ENCODE measurements around the gene CMTR2.
"Not testable (repeated sequence)": the region's sequence is repeated elsewhere in the genome, so short reads cannot be mapped to it uniquely, and the experiment has no call there.

CMTR2 gene, protein sequence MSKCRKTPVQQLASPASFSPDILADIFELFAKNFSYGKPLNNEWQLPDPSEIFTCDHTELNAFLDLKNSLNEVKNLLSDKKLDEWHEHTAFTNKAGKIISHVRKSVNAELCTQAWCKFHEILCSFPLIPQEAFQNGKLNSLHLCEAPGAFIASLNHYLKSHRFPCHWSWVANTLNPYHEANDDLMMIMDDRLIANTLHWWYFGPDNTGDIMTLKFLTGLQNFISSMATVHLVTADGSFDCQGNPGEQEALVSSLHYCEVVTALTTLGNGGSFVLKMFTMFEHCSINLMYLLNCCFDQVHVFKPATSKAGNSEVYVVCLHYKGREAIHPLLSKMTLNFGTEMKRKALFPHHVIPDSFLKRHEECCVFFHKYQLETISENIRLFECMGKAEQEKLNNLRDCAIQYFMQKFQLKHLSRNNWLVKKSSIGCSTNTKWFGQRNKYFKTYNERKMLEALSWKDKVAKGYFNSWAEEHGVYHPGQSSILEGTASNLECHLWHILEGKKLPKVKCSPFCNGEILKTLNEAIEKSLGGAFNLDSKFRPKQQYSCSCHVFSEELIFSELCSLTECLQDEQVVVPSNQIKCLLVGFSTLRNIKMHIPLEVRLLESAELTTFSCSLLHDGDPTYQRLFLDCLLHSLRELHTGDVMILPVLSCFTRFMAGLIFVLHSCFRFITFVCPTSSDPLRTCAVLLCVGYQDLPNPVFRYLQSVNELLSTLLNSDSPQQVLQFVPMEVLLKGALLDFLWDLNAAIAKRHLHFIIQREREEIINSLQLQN

DNA sequence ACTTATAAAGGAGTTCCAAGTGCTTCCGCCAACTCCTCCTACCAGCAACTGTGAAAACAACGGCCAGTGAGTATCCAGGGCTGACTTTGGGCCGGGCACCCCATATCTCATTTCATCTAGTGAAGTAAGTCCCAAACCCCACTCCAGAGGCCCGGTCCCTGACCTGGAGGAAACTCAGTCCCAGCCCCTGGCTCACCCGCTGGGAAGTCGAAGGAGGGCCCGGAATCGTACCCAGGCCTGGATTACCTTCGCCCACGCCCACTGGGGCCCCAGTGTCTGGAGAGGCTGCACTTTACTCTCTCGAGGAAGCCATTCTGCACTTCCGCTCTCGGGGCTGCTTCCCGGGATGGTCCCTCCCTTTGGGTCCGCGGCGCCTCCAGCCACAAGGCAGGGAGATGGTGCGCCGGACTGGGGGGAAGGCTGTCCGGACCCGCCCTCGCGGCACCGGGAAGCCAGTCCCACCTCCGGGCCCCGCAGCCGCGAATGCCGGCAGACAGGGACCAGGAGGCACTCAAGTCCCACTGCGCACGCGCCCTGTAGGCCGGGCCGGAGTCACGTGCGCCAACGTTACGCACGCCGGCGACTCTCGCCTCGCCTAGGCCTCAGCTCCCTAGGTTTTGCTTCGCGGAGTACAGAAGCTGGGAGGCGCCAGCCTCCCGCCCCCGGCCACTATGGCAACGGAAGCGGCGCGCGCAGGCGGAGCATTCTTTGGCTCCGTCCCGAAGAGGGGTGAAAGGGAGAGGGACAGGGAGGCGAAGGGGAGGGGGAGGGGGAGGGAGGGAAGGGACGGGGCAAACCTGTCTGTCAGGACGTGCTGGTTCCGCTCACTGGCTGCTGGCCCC lies at the start of gene CMTR2:
CMTR2 (minus strand) TSS at position 513 of the 842 bp plus-strand sequence. CDS start 3,482 bp downstream, outside the sequence.
- peak; percentile 88 for DNase-seq (ENCODE audit: low read depth, low spot score)
- H3K27ac ChIP-seq = peak within 1 kb of the TSS; percentile 93

DNA sequence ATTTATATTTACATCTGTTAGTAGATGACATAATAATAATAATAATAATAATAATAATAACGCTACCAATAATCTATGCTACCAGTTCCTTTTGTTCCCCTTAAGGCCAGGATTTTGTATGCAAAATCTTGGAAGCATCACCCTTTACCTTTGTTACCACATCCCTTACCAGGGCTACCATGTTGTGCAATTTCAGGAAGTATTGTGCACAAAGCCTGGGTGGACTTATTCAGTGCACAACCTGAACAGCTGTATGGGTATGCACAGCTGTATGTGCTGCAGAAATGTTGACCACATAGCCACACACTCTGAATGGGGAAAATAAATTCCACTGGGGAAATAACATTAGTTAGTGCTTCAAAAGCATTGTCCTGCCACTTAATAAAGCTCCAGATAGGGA lies 49.4 kb upstream of the CMTR2 start:
- peak; percentile 26 for DNase-seq (ENCODE audit: low read depth, low spot score)
- peak overlapping the region; percentile 92 for H3K27ac ChIP-seq

DNA sequence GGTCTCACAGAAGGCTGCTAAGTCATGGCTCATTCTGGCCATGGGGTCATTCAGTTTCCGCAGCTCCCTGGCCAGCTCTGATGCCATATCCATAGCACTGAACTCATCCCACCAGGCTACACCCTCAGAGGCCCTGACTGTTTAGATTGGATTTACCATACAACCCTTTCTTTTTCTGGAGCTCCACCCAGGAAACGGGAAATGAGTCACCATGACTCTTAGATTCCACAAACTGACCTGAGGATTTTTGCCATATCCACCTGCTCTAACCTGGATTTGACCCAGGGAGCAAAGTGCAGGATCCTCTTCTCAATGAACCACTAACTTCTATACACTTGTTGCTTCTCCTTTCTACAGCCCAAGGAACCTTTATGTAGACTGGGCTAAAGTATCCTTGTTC lies 49.0 kb upstream of the CMTR2 start:
- DNase-seq (ENCODE audit: low read depth, low spot score) = peak; percentile 55
- peak overlapping the region; percentile 92 for H3K27ac ChIP-seq

DNA sequence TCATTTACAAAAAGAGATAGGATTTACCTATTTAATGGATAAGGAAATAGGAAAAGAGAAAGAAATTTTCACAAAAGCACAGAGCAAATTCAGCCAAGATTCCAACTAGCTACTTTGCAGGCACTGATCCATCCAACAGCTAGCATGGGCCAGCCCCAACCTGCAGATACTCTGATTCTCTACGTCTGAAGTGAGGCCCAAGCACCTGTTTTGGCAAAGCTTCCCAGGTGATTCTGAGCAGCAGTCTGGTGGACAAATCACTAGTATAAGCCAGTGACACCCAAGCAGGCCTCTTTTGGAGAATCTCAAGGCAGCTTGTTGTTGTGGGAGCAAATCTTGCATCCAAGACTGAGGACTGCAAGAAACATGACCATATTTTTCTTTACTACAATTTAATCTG lies 48.4 kb upstream of the CMTR2 start:
- DNase-seq (ENCODE audit: low read depth, low spot score) = peak; percentile 37
- H3K27ac ChIP-seq = peak overlapping the region; percentile 92

DNA sequence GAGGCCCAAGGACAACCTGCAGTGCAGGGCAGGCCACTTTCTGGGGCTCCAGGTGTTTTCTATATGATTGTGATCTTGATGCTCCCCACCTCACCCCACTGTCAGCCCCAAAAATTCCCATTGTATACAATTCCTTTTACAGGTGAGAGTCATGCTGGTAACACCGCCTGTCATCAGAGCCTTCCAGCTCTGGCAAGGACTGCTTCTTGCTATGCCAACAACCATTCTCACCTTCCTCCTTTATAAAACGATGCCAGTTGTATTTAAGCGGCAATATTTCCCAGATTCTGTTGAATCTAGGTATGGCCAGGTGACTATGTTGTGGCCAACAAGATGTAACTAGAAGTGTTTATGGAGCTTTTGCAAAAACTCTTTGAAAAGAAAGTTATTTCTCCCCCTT lies 38.9 kb upstream of the CMTR2 start:
- peak overlapping the region; percentile 4 for H3K27ac ChIP-seq
- no peak for DNase-seq (ENCODE audit: low read depth, low spot score)

DNA sequence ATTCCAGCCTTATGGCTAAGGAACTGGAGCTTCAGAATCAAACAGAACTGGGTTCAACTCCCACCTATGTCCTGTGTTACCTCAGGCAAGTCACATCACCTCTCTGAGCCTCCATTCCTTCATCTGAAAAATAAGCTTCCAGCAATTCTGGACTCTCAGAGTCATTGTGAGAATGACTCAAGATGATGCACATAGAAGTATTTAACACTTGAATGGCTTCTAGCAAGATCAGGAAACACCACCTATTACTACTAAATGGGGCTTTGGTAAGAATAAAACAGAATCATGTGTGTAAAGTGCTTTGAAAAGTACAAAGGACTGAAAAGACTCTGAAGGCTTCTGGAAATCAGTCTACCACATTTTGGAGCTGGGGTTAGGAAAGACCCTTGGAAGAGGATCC lies 38.5 kb upstream of the CMTR2 start:
- peak overlapping the region; percentile 4 for H3K27ac ChIP-seq
- DNase-seq (ENCODE audit: low read depth, low spot score) = no peak

DNA sequence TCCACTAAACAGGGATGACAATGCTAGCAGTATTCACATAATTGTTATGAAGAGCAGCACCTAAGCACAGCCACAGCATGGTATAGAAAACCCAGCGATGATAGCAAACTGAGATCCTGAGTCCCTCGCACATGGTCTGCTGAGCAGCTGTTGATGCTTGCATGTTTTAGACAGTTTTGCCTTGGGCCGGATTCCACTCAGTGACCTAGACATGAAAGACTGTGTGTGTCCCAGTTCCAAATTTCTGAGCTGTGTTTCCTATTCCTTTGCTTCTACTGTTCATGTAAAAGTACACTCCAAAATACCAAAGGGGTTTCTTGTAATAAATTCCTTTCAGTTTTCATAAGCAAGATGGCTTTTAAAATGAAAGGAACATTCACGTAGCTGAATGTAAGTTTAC lies 30.8 kb upstream of the CMTR2 start:
- no peak overlapping the region for H3K27ac ChIP-seq
- no peak for DNase-seq (ENCODE audit: low read depth, low spot score)

DNA sequence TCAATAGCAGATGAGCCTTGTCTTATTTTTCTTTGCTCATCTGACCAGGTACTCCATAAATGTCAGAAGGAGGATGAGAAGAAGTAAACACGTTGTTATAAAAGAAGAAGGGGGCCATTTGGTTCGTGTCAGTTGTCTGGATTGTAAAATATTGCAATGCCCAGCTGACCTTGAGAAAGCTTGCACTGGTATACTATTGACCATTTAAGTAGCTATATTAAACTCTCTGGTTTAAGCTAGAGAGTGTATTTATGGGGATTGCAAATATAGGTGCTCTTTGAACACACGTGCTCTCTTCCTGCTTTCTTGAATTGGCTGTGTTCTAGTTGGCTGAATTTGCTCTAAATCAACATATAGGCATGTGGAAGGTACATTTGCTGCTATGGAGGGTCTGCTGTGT lies 26.1 kb upstream of the CMTR2 start:
- no peak for DNase-seq (ENCODE audit: low read depth, low spot score)

DNA sequence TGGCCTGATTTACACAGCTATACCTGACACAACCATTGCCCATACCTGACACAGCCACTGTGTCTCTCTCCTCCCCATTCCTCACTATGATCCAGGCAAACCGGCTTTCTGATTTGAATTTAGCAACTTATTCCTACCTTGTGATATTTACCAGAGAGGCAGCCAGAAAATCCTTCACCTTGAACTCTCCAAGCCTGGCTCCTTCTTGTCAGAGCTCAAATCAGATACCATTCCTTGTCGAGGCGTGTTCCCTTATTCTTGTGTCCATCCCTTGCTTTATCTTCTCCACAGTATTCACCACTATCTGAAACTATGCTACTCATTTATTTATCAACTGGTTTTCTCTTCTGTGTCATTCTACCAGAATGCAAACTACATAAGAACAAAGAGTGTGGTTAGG lies 24.4 kb upstream of the CMTR2 start:
- H3K27ac ChIP-seq; DNase-seq (ENCODE audit: low read depth, low spot score): not testable (repeated sequence)

More for the DNA sequence above, 26.1 kb upstream of the CMTR2 start:
- no peak overlapping the region for H3K27ac ChIP-seq

DNA sequence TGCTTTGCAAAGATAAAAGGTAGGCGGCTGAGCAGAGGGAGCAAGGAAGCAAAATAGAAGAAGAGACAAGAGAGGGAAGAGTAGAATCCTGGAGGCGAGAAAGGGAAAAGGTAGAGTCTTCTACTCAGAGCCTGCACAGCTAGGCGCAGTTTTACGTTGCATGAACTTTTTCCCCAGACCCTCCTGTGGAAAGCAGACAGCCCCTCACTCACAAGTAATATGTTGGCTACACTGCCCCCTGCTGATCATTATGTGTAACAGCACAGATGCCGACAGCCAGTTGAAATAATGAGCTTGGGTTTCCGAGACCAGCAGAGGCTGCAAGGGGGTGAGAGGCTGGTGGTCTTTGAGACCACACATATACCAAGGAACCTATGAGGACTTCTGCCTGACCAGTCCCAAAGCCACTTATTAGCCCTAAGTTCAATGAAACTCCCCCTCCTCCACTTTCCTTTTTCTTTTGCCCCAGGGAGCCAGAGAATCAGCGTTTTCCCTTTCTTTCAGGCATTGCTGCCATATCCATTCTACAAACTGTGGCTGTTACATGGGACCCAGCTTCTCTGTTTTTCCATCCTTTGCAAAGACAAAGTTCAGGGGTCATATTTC lies 22.5 kb upstream of the CMTR2 start:
- no peak for DNase-seq (ENCODE audit: low read depth, low spot score)

DNA sequence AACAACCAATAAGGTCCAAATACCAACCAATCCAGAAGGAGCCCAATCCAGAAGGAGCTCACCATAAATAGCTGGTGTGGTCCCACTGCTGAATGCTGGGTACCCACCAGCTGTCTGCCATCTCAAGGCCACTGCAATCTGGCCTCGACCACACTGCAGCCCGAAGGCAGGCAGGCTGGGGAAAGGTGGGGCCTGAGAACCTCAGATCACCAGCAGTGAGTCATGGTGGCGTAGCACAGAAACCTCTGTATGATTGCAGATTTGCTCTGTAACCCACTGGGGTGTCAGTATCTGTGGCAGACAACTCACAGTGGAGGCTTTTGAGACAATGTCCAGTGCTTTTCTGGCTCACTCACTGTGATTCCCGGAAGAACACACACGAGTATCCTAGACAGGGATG lies 14.7 kb upstream of the CMTR2 start:
- H3K27ac ChIP-seq = peak overlapping the region; percentile 27
- no peak for DNase-seq (ENCODE audit: low read depth, low spot score)

More for the DNA sequence above, 22.5 kb upstream of the CMTR2 start:
- no peak overlapping the region for H3K27ac ChIP-seq

DNA sequence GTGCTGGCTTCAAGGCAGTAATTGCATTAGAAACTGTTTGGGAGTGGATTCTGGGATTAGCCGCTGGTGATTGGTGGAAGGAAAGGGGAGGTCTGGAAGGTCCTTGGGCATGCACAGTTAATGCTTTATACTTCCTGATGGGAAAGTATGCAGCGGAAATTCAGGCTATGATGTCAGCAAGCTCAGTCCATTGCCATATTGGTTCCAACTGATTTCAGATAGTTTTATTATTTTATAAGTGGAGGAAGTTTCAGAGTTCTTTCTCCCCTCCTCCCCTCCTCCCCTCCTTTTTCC lies 8.1 kb upstream of the CMTR2 start:
- no peak overlapping the region for H3K27ac ChIP-seq
- DNase-seq (ENCODE audit: low read depth, low spot score) = no peak

DNA sequence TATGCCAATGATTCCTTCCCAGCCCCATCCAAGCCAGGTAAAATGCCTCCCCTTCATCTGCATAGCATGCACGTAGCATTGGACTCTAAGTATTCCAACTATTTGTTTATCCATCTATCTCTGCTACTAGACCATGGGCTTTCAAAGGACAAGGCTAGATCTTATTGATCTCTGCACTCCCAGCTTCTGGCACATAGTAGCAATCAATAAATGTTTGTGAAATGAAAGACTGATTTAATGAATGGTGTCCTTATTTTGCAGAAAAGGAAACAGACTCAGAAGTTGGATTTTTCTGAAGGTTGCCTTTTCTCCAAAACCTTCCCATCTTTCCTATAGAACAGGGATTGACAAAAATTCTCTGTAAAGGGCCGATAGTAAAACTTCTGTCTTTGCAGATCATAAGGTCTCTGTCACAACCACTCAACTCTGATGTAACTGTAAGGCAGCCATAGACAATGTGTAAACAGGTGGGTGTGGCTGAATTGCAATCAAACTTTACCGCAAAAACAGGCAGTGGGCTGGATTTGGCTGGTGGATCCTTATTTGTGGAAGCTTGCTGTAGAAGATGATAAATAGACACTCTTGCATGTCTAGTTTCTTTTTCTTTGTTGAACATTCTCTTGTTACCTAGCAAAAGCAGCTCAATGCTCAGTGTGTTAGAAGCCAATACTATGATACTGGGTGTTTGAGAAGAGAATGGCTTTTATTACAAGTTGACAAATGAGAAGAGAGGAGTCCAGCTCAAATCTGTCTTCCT lies 7.6 kb upstream of the CMTR2 start:
- DNase-seq (ENCODE audit: low read depth, low spot score) = no peak
- no peak overlapping the region for H3K27ac ChIP-seq

DNA sequence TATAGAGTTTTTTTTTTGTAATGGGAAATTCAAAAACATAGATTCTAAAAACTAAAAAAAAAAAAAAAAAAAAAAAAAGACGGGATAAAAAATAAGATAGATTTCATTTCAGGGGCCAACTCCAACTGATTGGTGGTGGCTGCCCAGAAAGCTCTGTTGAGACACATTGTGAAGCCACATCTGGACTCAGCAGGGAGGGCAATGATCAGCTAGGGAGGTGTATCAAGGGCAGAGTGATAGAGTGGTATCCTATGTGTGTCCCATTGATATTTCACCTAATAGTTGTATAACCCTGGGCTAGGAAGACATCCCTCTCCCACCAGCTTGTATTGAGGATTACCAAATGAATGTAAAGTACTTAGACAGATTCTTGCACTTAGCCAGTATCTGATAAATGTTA lies 6.7 kb upstream of the CMTR2 start:
- no peak for DNase-seq (ENCODE audit: low read depth, low spot score)
- no peak overlapping the region for H3K27ac ChIP-seq

DNA sequence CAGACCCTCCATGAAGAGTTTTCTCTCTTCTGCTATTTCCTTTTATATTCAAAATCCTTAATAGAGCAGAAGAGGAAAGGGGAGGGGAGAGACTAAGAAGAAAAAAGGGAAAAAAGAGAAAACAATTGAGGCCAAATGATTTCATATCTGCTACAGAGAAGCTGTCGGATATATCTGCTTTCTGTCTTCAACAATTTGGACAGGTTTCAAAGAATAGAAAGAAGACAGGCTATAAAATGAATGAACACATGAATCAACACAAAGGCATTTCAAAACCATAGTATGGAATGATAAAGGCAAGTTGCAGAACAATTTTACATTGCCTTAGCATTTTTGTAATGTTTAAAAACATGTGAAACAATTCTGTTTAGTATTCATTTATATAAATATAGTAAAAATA lies 4.7 kb upstream of the CMTR2 start:
- DNase-seq (ENCODE audit: low read depth, low spot score) = no peak

DNA sequence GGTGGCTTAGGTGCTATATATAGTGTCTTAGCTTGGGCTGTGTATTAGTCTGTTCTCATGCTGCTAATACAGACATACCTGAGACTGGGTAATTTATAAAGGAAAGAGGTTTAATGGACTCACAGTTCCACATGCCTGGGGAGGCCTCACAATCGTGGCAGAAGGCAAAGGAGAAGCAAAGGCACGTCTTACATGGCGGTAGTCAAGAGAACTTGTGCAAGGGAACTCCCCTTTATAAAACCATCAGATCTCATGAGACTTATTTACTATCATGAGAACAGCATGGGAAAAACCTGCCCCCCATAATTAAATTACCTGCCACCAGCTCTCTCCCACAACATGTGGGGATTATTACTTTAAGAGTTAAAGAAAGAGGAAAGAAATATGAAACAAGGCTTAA lies 2.9 kb upstream of the CMTR2 start:
- DNase-seq (ENCODE audit: low read depth, low spot score); H3K27ac ChIP-seq: not testable (repeated sequence)

More for the DNA sequence above, 4.7 kb upstream of the CMTR2 start:
- no peak overlapping the region for H3K27ac ChIP-seq

DNA sequence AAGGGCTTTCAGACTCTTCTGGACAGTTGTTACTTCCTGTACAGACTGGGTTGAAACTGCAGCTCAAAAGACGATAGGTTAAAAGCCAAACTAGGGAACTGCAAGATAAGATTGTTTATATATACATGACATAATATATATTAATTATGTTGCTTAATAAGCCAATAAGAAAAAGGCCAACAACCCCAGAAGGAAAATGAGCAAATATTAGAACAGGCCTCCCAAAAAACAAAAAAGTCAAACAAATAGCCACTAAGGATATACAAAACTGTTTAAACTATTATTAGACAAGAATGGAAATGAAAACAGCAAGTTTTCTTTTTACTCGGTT lies 495 bp upstream of the CMTR2 start:
- no peak for DNase-seq (ENCODE audit: low read depth, low spot score)
- H3K27ac ChIP-seq = peak overlapping the region; percentile 93

DNA sequence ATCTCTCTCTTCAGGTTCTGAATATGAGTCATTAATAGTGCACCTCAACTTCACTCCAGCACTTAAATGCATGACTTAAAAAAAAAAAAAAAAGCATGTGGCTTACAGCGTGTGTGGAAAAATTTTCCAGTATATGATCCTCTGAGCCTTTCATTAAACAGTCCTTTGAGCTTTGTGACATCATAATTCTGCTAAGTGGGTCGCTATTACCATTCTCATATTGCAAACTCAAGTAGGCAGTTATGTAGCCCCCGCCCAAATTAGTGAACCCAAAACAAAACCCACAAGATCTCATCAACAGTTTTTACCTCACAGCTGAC lies 672 bp downstream of the CMTR2 start:
- H3K27ac ChIP-seq = peak overlapping the region; percentile 93
- no peak for DNase-seq (ENCODE audit: low read depth, low spot score)

DNA sequence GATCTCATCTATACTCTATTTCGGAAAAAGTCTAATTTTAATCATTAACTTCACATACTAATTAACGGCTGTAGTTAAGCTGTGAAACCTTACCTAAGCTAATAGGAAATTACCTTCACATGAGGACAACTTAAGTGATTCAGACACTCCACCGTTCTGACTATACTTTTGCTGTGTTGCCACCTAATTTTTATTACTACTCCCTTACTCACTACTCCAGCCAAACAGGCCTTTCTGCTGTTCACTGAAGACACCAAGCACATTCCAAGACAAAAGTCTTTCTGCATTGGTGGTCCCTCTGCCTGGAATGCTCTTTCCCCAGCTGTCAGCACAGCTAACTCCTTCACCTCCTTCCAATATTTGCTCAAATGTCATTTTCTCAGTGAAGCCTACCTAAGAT lies 1.3 kb downstream of the CMTR2 start:
- DNase-seq (ENCODE audit: low read depth, low spot score) = no peak
- H3K27ac ChIP-seq = peak overlapping the region; percentile 93

DNA sequence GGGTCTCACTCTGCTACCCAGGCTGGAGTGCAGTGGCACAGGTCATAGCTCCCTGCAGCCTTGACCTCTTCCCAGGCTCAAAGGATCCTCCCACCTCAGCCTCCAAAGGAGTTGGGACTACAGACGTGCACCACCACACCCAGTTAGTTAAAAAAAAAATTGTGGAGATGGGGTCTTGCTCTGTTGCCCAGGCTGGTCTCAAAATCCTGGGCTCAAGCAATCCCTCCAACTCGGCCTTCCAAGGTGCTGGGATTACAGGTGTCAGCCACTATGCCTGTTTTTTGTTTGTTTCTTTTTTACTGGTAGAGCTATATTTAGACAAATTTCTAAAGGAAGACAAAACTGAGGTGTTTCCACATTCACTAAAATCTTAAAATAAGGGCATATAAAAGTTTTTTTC lies 1.7 kb downstream of the CMTR2 start:
- DNase-seq (ENCODE audit: low read depth, low spot score) = no peak
- H3K27ac ChIP-seq = peak overlapping the region; percentile 93

Measured in epithelial cell of prostate (primary cell).